ENCODE results near the gene AP2B1.

Gene AP2B1

DNA sequence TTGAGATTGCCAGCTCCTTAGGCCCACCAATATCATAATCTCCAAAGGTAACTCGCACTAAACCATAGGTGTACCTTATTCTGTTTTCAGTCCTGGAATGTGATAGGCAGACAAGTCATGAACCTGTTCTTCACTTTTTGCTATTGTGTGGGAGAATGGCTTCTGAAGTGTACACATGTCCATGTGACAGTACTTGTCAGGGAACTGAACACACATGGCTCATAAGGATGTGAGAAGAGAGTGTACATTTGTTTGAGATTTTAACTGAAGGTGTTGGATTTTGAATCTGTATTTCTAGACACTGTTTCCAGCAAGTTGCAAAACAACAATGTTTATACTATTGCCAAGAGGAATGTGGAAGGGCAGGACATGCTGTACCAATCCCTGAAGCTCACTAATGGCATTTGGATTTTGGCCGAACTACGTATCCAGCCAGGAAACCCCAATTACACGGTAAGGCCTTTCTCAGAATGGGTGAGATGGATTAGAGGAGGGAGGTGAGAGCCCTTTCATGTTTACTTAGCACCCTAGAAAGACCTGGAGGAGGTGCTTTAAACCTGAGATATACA is 129.9 kb downstream of the AP2B1 start:
- TF ChIP-seq, protein P1, sequence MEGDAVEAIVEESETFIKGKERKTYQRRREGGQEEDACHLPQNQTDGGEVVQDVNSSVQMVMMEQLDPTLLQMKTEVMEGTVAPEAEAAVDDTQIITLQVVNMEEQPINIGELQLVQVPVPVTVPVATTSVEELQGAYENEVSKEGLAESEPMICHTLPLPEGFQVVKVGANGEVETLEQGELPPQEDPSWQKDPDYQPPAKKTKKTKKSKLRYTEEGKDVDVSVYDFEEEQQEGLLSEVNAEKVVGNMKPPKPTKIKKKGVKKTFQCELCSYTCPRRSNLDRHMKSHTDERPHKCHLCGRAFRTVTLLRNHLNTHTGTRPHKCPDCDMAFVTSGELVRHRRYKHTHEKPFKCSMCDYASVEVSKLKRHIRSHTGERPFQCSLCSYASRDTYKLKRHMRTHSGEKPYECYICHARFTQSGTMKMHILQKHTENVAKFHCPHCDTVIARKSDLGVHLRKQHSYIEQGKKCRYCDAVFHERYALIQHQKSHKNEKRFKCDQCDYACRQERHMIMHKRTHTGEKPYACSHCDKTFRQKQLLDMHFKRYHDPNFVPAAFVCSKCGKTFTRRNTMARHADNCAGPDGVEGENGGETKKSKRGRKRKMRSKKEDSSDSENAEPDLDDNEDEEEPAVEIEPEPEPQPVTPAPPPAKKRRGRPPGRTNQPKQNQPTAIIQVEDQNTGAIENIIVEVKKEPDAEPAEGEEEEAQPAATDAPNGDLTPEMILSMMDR (IDR thresholded peaks at IDR 0.05; ENCODE audit: low read depth, low read length) = no peak
- DNase-seq (ENCODE audit: extremely low read depth, low read depth) = no peak

DNA sequence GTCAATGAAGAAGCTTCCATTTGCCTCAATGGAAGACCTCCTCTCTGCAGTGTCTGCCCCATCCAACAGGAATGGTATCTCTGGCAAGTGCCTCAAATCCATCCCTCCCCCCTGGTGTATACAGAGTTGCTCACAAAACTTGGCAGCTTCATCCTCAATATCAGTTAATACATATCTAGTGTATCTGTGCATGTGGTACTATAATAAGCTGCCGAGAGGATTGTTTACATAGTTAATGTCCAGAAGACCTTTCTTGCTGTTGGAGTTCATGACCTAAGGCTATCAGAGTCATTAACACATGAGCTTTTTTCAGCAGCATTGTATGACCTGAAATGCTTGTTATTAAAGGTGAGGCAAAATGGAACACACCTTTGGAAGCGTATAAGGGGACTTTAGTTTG is 130.4 kb downstream of the AP2B1 start:
- no peak for DNase-seq (ENCODE audit: extremely low read depth, low read depth)
- TF ChIP-seq, protein P1 (IDR thresholded peaks at IDR 0.05; ENCODE audit: low read depth, low read length) = no peak

DNA sequence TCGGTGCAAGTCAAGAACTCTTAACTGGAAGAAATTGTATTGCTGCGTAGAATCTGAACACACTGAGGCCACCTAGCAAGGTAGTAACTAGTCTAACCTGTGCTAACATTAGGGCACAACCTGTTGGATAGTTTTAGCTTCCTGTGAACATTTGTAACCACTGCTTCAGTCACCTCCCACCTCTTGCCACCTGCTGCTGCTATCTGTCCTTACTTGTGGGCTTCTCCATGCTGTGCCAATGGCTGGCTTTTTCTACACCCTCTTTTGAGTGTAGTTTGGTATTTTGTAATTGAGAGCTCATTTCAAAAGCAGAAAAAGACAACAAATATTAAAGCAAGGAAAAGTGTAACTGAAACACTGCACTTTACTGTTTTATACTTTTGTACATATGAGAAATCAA is 136.6 kb downstream of the AP2B1 start:
- TF ChIP-seq, protein P1 (IDR thresholded peaks at IDR 0.05; ENCODE audit: low read depth, low read length) = no peak

DNA sequence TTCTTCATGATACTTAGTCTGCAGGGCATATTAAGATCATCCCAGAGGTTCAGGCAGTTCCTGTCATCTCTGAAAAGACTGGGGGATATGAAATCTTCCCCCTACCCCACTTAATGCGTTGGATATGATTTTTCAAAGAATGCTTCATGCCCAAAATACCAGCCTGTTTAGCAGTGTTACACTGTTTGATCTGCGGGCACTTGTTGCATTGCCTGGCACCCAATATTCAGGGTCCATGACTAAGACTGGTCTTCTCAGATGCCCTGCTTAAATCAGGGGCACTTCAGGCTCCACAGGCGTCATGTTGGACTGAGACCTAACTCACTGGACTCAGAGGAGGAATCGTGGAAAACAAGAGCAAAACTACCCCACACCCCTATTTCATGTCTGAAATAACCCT is 137.9 kb downstream of the AP2B1 start:
- TF ChIP-seq, protein P1 (IDR thresholded peaks at IDR 0.05; ENCODE audit: low read depth, low read length) = no peak
- DNase-seq (ENCODE audit: extremely low read depth, low read depth) = no peak

More for the DNA sequence above, 136.6 kb downstream of the AP2B1 start:
- DNase-seq (ENCODE audit: extremely low read depth, low read depth) = no peak

DNA sequence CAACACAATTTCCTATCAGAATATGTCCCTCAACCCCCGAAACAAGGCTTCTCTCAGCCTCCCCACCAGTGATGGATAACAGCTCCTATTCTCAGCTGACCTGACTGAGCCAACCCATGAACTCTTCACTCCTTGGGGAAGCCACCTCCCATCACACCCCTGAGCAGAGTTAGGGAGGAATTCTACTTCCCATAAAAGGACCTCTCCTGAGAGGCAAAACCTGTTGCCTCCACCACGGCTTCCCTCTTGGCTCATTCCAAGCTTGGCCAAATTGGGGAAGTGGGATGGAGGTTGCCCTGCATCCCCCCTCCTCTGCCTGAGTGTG is 138.6 kb downstream of the AP2B1 start:
- TF ChIP-seq, protein P1 (IDR thresholded peaks at IDR 0.05; ENCODE audit: low read depth, low read length) = no peak

DNA sequence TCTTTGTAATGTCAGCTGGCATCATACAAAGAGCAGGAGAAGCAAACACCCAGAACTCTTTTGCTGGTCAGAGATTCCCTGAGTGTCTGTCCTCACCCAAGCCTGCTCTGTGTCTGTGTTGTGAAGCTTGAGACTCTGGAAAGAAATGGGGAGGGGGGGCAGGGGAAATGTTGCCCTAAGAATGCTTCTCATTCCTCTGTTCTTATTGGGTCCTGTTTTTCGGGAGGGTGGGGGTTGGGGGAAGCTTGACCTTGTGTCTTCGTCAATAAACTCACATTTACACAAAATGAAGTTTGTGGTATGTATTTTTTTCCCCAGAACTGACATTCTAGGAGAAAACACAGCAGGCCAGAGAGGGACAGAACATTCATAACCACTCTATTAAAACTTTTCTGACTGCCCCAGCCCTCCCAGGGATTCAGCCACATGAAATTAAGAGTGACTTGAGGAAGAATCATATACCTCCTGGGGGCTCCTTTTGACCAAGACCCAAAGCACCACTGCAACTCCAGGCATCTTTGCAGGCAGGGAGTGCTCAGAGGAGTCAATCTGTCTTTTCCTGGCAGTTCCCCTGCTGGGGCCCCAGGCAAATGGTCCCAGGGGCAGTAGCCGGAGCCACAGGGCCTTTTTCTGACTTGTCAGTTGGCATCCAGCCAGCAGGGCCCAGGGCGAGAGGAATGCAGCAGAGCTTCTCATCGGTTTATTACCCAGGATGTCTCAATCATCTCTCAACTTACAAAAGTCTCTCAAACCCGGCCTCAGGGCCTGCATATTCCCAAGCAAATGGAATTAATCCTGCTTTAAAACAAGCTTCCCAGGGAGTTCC is 139.2 kb downstream of the AP2B1 start:
- peak; percentile 69 for DNase-seq (ENCODE audit: extremely low read depth, low read depth)

More for the DNA sequence above, 138.6 kb downstream of the AP2B1 start:
- no peak for DNase-seq (ENCODE audit: extremely low read depth, low read depth)

DNA sequence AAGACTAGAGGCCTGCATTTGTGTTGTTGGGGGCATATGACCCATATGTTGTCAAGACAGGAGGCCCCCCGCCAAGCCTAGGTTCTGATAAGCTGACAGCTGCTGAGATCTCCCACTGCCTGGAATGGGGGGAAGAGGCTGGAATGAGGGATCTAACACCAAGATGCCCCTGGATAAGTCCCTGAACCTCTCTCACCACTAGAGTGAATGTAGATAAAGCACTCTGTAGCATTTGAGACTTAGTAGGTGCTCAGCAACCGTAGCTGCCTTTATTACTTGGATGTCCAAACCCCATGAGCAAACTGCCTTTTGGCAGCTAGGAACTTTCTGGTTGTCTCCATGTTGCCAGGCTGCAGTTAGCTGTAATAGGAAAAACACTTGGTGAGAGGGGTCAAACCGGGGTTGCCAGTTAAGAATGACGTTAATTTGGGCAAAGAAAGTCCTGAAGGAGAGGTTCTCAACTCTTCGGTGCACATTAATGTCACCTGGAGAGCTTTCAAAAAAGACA is 139.9 kb downstream of the AP2B1 start:
- TF ChIP-seq, protein P1 (IDR thresholded peaks at IDR 0.05; ENCODE audit: low read depth, low read length) = no peak
- no peak for DNase-seq (ENCODE audit: extremely low read depth, low read depth)

More for the DNA sequence above, 139.2 kb downstream of the AP2B1 start:
- TF ChIP-seq, protein P1 (IDR thresholded peaks at IDR 0.05; ENCODE audit: low read depth, low read length) = no peak

All from AG09319 (cell line).